ENCODE measurements around the gene OR5AS1. TPM values are rescaled to one million over a fixed set of nuclear protein-coding genes. Genes with fewer than 3 reads are reported as not detected.
"Not testable (repeated sequence)": the region's sequence is repeated elsewhere in the genome, so short reads cannot be mapped to it uniquely, and the experiment has no call there.

Gene OR5AS1
- total RNA-seq, 5 donors from 2014 or later (not counting 1 experiment from before 2014, with no cell fraction given), result not detected

GRCh38 chr11:56056366-56056765 is 28.9 kb downstream of the OR5AS1 start:
- H3K27ac Mint-ChIP-seq, result not testable (repeated sequence)
- no CpG with 5 or more reads among the region's 4 CpGs for WGBS (ENCODE audit: insufficient coverage)
- H3K9me3 Mint-ChIP-seq, result peaks cover 22 to 43% (median 28%) of the 10 kb centered on the region in 3 donors

GRCh38 chr11:56057661-56058237 is 30.3 kb downstream of the OR5AS1 start:
- 64% methylated on average over 3 of the region's 7 CpGs for WGBS (ENCODE audit: insufficient coverage)
- H3K27me3 ChIP-seq (replicated peaks in 1 of 2; ENCODE audit: control insufficient read depth in 2 of 2, extremely low read depth in 1 of 2, insufficient read depth in 2 of 2, low read length in 1 of 2); H3K4me1 ChIP-seq (ENCODE audit: control insufficient read depth in 1 of 2, extremely low read depth in 1 of 2, insufficient read depth in 2 of 2, low read length in 2 of 2); H3K36me3 ChIP-seq (ENCODE audit: control insufficient read depth in 2 of 2, extremely low read depth in 1 of 2, insufficient read depth in 1 of 2, low read length in 1 of 2); DNase-seq; H3K9me3 ChIP-seq; POLR2A ChIA-PET; H3K27ac ChIP-seq (ENCODE audit: low read length); H3K4me1 Mint-ChIP-seq; H3K4me3 ChIP-seq (ENCODE audit: control insufficient read depth in 1 of 2, extremely low read depth in 1 of 2, low read length in 1 of 2); H3K27me3 Mint-ChIP-seq; H3K36me3 Mint-ChIP-seq; H3K27ac Mint-ChIP-seq; H3K4me3 Mint-ChIP-seq; CTCF ChIA-PET; ATAC-seq (replicated peaks in 1 of 4): not testable (repeated sequence)
- H3K9me3 Mint-ChIP-seq, result peaks cover 22 to 43% (median 22%) of the 10 kb centered on the region in 3 donors

More at GRCh38 chr11:56056366-56056765, 28.9 kb downstream of the OR5AS1 start:
- H3K4me1 ChIP-seq (ENCODE audit: control insufficient read depth in 1 of 2, extremely low read depth in 1 of 2, insufficient read depth in 2 of 2, low read length in 2 of 2); H3K27me3 ChIP-seq (replicated peaks in 1 of 2; ENCODE audit: control insufficient read depth in 2 of 2, extremely low read depth in 1 of 2, insufficient read depth in 2 of 2, low read length in 1 of 2); H3K9me3 ChIP-seq; H3K27me3 Mint-ChIP-seq; CTCF ChIA-PET; H3K36me3 ChIP-seq (ENCODE audit: control insufficient read depth in 2 of 2, extremely low read depth in 1 of 2, insufficient read depth in 1 of 2, low read length in 1 of 2); H3K4me1 Mint-ChIP-seq; POLR2A ChIA-PET; H3K36me3 Mint-ChIP-seq; ATAC-seq (replicated peaks in 1 of 4); DNase-seq; H3K27ac ChIP-seq (ENCODE audit: low read length); H3K4me3 Mint-ChIP-seq; H3K4me3 ChIP-seq (ENCODE audit: control insufficient read depth in 1 of 2, extremely low read depth in 1 of 2, low read length in 1 of 2): not testable (repeated sequence)

- CTCF ChIA-PET; H3K27me3 ChIP-seq (replicated peaks in 1 of 2; ENCODE audit: control insufficient read depth in 2 of 2, extremely low read depth in 1 of 2, insufficient read depth in 2 of 2, low read length in 1 of 2): not testable (repeated sequence)
Measured at GRCh38 chr11:56058260-56058780, 30.9 kb downstream of the OR5AS1 start.

GRCh38 chr11:56066980-56067379 is 39.5 kb downstream of the OR5AS1 start:
- CTCF ChIA-PET, result no interaction called here

More at GRCh38 chr11:56058260-56058780, 30.9 kb downstream of the OR5AS1 start:
- H3K36me3 Mint-ChIP-seq; H3K27ac Mint-ChIP-seq; H3K9me3 ChIP-seq; ATAC-seq (replicated peaks in 1 of 4); H3K36me3 ChIP-seq (ENCODE audit: control insufficient read depth in 2 of 2, extremely low read depth in 1 of 2, insufficient read depth in 1 of 2, low read length in 1 of 2); H3K4me1 Mint-ChIP-seq; H3K4me3 ChIP-seq (ENCODE audit: control insufficient read depth in 1 of 2, extremely low read depth in 1 of 2, low read length in 1 of 2); DNase-seq; POLR2A ChIA-PET; H3K4me1 ChIP-seq (ENCODE audit: control insufficient read depth in 1 of 2, extremely low read depth in 1 of 2, insufficient read depth in 2 of 2, low read length in 2 of 2); H3K27me3 Mint-ChIP-seq; H3K27ac ChIP-seq (ENCODE audit: low read length); H3K4me3 Mint-ChIP-seq: not testable (repeated sequence)
- H3K9me3 Mint-ChIP-seq, result peaks cover 22 to 47% (median 22%) of the 10 kb centered on the region in 3 donors
- 76% methylated on average over 7 of the region's 7 CpGs for WGBS (ENCODE audit: insufficient coverage)

More at GRCh38 chr11:56066980-56067379, 39.5 kb downstream of the OR5AS1 start:
- Histone ChIP-seq H3K27me3 (replicated peaks in 1 of 2; ENCODE audit: control insufficient read depth in 2 of 2, extremely low read depth in 1 of 2, insufficient read depth in 2 of 2, low read length in 1 of 2) (no peaks in the 10 kb centered on the region), H3K4me3 (ENCODE audit: control insufficient read depth in 1 of 2, extremely low read depth in 1 of 2, low read length in 1 of 2) (no peak overlapping the region), H3K27ac (ENCODE audit: low read length) (no peak overlapping the region), H3K4me1 (ENCODE audit: control insufficient read depth in 1 of 2, extremely low read depth in 1 of 2, insufficient read depth in 2 of 2, low read length in 2 of 2) (no peaks in the 10 kb centered on the region), H3K9me3 (peaks cover 3% of the 10 kb centered on the region), H3K36me3 (ENCODE audit: control insufficient read depth in 2 of 2, extremely low read depth in 1 of 2, insufficient read depth in 1 of 2, low read length in 1 of 2) (no peaks in the 10 kb centered on the region)
- POLR2A ChIA-PET, result no interaction called here
- H3K4me3 Mint-ChIP-seq, result no peak overlapping the region
- no peaks in the 10 kb centered on the region for H3K27me3 Mint-ChIP-seq
- ATAC-seq (replicated peaks in 1 of 4), result no peak
- H3K4me1 Mint-ChIP-seq, result no peaks in the 10 kb centered on the region
- H3K36me3 Mint-ChIP-seq, result no peaks in the 10 kb centered on the region
- WGBS (ENCODE audit: insufficient coverage), result no CpG with 5 or more reads among the region's 2 CpGs
- H3K9me3 Mint-ChIP-seq, result peaks cover 2 to 39% (median 16%) of the 10 kb centered on the region in 3 donors
- no peak overlapping the region for H3K27ac Mint-ChIP-seq
- no peak for DNase-seq

Other genes starting within 250 kb of the OR5AS1 start
- gene OR5D14, start 232.1 kb upstream of the OR5AS1 start, total RNA-seq, result not detected
- not detected for gene OR5L1, start 216.3 kb upstream of the OR5AS1 start, total RNA-seq
- not detected for gene OR5D18, start 208.0 kb upstream of the OR5AS1 start, total RNA-seq
- not detected for gene OR5L2, start 200.4 kb upstream of the OR5AS1 start, total RNA-seq
- gene OR5D16, start 188.9 kb upstream of the OR5AS1 start, total RNA-seq, result not detected
- gene TRIM51, start 144.4 kb upstream of the OR5AS1 start, total RNA-seq, result not detected
- not detected for gene OR5W2, start 113.1 kb upstream of the OR5AS1 start, total RNA-seq
- gene OR5I1, start 91.3 kb upstream of the OR5AS1 start, total RNA-seq, result not detected
- not detected for gene OR10AG1, start 57.7 kb upstream of the OR5AS1 start, total RNA-seq
- gene OR5F1, start 33.0 kb upstream of the OR5AS1 start, total RNA-seq, result not detected
- gene OR8I2, start 65.7 kb downstream of the OR5AS1 start, total RNA-seq, result not detected
- gene OR8H2, start 76.0 kb downstream of the OR5AS1 start, total RNA-seq, result not detected
- gene OR8H3, start 94.7 kb downstream of the OR5AS1 start, total RNA-seq, result not detected
- not detected for gene OR8J3, start 112.5 kb downstream of the OR5AS1 start, total RNA-seq
- not detected for gene OR8K5, start 132.7 kb downstream of the OR5AS1 start, total RNA-seq
- gene OR5J2, start 149.0 kb downstream of the OR5AS1 start, total RNA-seq, result not detected
- gene OR5T2, start 206.6 kb downstream of the OR5AS1 start, total RNA-seq, result not detected
- gene OR5T3, start 224.6 kb downstream of the OR5AS1 start, total RNA-seq, result not detected
- not detected for gene OR5T1, start 246.5 kb downstream of the OR5AS1 start, total RNA-seq